Astrocyte (in vitro differentiated cells and primary cell): ENCODE data around the gene SREK1IP1. TPM values are rescaled to one million over a fixed set of nuclear protein-coding genes. Genes with fewer than 3 reads are reported as not detected.

Experiments used
- DNase-seq: peaks from one replicate; pipeline ENCODE4 v3.0.0-alpha.2; 2010; ENCODE audit warnings: low read depth
- FAIRE-seq: peaks from 2 replicates; lab custom pipeline; 2011; peaks lifted over from hg19 to GRCh38; lab: Jason Lieb, UNC
- H2AFZ ChIP-seq: 2 replicates; pipeline ENCODE4 v1.6.0; 2012; ENCODE audit warnings: low read depth, low read length, inconsistent platforms
- H3K27ac ChIP-seq: 2 replicates; pipeline ENCODE4 v1.5.1; 2011; ENCODE audit warnings: low read depth, low read length, inconsistent platforms
- H3K27me3 ChIP-seq: 2 replicates; pipeline ENCODE4 v1.6.0; 2011; ENCODE audit warnings: low read length, inconsistent platforms; ENCODE audit not compliant: insufficient read depth
- H3K36me3 ChIP-seq: 2 replicates; pipeline ENCODE4 v1.5.1; 2011; ENCODE audit warnings: low read length, inconsistent platforms; ENCODE audit not compliant: insufficient read depth
- H3K4me1 ChIP-seq: 2 replicates; pipeline ENCODE4 v1.5.1; 2011; ENCODE audit warnings: low read length, inconsistent platforms; ENCODE audit not compliant: insufficient read depth
- H3K4me2 ChIP-seq: 2 replicates; pipeline ENCODE4 v1.6.0; 2012; ENCODE audit warnings: low read length, inconsistent platforms
- H3K4me3 ChIP-seq: 2 replicates; pipeline ENCODE4 v1.5.1; 2011; ENCODE audit warnings: low read depth, mild to moderate bottlenecking, low read length, inconsistent platforms; ENCODE audit not compliant: insufficient read depth
- H3K79me2 ChIP-seq: 2 replicates; pipeline ENCODE4 v1.6.0; 2012; ENCODE audit warnings: mild to moderate bottlenecking, low read length, inconsistent platforms; ENCODE audit not compliant: insufficient read depth
- H3K9ac ChIP-seq: 2 replicates; pipeline ENCODE4 v1.6.0; 2012; ENCODE audit warnings: mild to moderate bottlenecking, low read length, inconsistent platforms
- H3K9me3 ChIP-seq: 2 replicates; pipeline ENCODE4 v1.5.1; 2012; ENCODE audit warnings: low read depth, mild to moderate bottlenecking, low read length, inconsistent platforms; ENCODE audit not compliant: insufficient read depth
- H4K20me1 ChIP-seq: 2 replicates; pipeline ENCODE4 v1.6.0; 2012; ENCODE audit warnings: low read length, inconsistent platforms; ENCODE audit not compliant: insufficient read depth
- H3K27ac Mint-ChIP-seq: one replicate; pipeline ENCODE4 v1.8.0; 2021; ENCODE audit warnings: mild to moderate bottlenecking, mixed read lengths; ENCODE audit not compliant: unreplicated experiment
- H3K27me3 Mint-ChIP-seq: one replicate; pipeline ENCODE4 v1.8.0; 2021; ENCODE audit warnings: low read depth, mixed read lengths; ENCODE audit not compliant: unreplicated experiment
- H3K36me3 Mint-ChIP-seq: one replicate; pipeline ENCODE4 v1.8.0; 2021; ENCODE audit warnings: low read depth, mixed read lengths; ENCODE audit not compliant: unreplicated experiment
- H3K4me1 Mint-ChIP-seq: one replicate; pipeline ENCODE4 v1.8.0; 2021; ENCODE audit warnings: low read depth, mixed read lengths; ENCODE audit not compliant: unreplicated experiment
- H3K4me3 Mint-ChIP-seq: one replicate; pipeline ENCODE4 v1.8.0; 2021; ENCODE audit warnings: mild to moderate bottlenecking, moderate library complexity, mixed read lengths; ENCODE audit not compliant: unreplicated experiment
- H3K9me3 Mint-ChIP-seq: one replicate; pipeline ENCODE4 v1.8.0; 2021; ENCODE audit warnings: mild to moderate bottlenecking, mixed read lengths; ENCODE audit not compliant: unreplicated experiment
- EZH2 ChIP-seq: IDR thresholded peaks from 2 replicates; pipeline ENCODE4 v1.6.1; 2012; ENCODE audit warnings: mild to moderate bottlenecking, low read length, inconsistent platforms; ENCODE audit not compliant: insufficient read depth
- total RNA-seq: library from RNA; stranded (reverse); gene quantifications from 2 replicates; pipeline ENCODE4 v1.2.1, GENCODE V29; 2021
- TF ChIP-seq, protein P1 (sequence below): IDR thresholded peaks from 2 replicates; pipeline ENCODE4 v1.5.1; 2011; ENCODE audit warnings: low read depth, mild to moderate bottlenecking, inconsistent platforms, low read length, moderate library complexity; ENCODE audit not compliant: insufficient read depth

The SREK1IP1 gene
- total RNA-seq, 1 donor from 2014 or later = 27.3 TPM

DNA sequence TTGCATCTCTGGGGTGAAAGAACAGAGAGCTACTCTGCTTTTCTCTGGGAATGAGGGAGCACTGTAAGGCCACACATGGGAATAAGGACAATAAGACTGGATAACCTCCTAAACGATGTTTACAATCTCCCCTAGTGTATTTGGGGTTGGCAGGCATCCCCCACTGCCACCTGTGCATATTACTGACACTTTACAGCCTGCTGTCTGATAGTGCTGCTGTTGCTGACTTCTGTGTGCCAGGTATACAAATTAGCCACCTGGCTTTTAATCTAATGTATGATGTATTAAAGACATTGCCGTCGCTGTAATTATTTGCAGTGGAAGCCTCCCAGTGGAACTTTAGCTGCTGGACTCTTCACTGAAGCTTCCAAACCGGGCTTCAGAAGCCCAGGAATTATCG is 82.6 kb downstream of the SREK1IP1 start:
- DNase-seq (no peak), FAIRE-seq (no peak)
- H3K36me3 ChIP-seq = no peaks in the 10 kb centered on the region
- H2AFZ ChIP-seq = no peak overlapping the region
- no peak overlapping the region for H3K4me2 ChIP-seq
- H3K4me3 Mint-ChIP-seq = no peak overlapping the region
- H3K27me3 ChIP-seq = peaks cover 29% of the 10 kb centered on the region
- H3K9me3 ChIP-seq = no peaks in the 10 kb centered on the region
- no peaks in the 10 kb centered on the region for H3K36me3 Mint-ChIP-seq
- H3K9me3 Mint-ChIP-seq = no peaks in the 10 kb centered on the region
- H3K79me2 ChIP-seq = no peaks in the 10 kb centered on the region
- no peak overlapping the region for H3K27ac Mint-ChIP-seq
- no peaks in the 10 kb centered on the region for H4K20me1 ChIP-seq
- H3K4me1 ChIP-seq = peaks cover 7% of the 10 kb centered on the region
- peaks cover 4% of the 10 kb centered on the region for H3K4me1 Mint-ChIP-seq
- peaks cover 36% of the 10 kb centered on the region for H3K27me3 Mint-ChIP-seq
- H3K9ac ChIP-seq = no peak overlapping the region
- H3K27ac ChIP-seq = no peak overlapping the region
- TF ChIP-seq EZH2 = no peak
- TF ChIP-seq, protein P1, sequence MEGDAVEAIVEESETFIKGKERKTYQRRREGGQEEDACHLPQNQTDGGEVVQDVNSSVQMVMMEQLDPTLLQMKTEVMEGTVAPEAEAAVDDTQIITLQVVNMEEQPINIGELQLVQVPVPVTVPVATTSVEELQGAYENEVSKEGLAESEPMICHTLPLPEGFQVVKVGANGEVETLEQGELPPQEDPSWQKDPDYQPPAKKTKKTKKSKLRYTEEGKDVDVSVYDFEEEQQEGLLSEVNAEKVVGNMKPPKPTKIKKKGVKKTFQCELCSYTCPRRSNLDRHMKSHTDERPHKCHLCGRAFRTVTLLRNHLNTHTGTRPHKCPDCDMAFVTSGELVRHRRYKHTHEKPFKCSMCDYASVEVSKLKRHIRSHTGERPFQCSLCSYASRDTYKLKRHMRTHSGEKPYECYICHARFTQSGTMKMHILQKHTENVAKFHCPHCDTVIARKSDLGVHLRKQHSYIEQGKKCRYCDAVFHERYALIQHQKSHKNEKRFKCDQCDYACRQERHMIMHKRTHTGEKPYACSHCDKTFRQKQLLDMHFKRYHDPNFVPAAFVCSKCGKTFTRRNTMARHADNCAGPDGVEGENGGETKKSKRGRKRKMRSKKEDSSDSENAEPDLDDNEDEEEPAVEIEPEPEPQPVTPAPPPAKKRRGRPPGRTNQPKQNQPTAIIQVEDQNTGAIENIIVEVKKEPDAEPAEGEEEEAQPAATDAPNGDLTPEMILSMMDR = no peak
- H3K4me3 ChIP-seq = no peak overlapping the region

DNA sequence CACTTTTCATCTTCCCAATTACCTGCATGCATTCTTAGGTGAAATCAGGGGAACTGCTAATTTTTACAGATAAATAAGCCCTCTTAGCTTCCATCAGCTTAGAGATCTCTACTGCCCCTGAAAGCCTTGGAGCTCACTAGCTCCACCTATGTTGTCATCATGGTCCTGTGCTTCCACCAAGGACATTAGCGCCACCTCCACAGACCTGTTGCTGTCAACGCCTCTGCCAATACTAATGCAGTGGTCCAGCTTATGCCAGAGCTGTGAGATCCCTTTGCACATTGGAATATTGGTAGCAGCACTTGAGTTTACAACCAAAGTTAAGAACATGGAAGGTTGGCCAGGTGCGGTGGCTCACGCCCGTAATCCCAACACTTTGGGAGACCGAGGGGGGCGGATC is 85.9 kb downstream of the SREK1IP1 start:
- Histone ChIP-seq H3K4me1 (no peaks in the 10 kb centered on the region), H2AFZ (no peak overlapping the region), H3K9me3 (no peaks in the 10 kb centered on the region), H3K27ac (no peak overlapping the region), H3K4me2 (no peak overlapping the region), H3K36me3 (no peaks in the 10 kb centered on the region), H3K27me3 (peaks cover 11% of the 10 kb centered on the region), H3K4me3 (no peak overlapping the region), H3K9ac (no peak overlapping the region), H3K79me2 (no peaks in the 10 kb centered on the region), H4K20me1 (no peaks in the 10 kb centered on the region)
- H3K4me3 Mint-ChIP-seq = no peak overlapping the region
- no peak for DNase-seq
- H3K27me3 Mint-ChIP-seq = peaks cover 16% of the 10 kb centered on the region
- H3K4me1 Mint-ChIP-seq = no peaks in the 10 kb centered on the region
- TF ChIP-seq, protein P1 = no peak
- TF ChIP-seq EZH2 = no peak
- H3K36me3 Mint-ChIP-seq = no peaks in the 10 kb centered on the region
- FAIRE-seq = no peak
- no peak overlapping the region for H3K27ac Mint-ChIP-seq
- H3K9me3 Mint-ChIP-seq = no peaks in the 10 kb centered on the region

DNA sequence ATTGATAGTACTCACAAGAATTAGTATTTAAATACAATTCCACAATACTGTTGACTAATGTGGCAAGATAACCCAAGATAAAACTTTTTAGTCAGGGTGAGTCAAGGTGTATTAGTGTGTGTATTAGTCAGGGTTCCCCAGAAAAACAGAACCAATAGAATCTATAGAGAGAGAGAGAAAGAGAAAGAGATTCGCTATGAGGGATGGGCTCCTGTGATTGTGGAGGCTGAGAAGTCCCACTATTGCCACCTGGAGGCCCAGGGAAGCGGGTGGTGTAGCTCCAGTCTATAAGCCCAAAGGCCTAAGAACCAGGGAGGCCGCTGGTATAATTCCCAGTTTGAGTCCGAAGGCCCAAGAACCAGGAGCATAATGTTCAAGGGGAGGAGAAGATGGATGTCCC is 88.2 kb downstream of the SREK1IP1 start:
- H3K4me3 Mint-ChIP-seq = no peak overlapping the region
- no peak overlapping the region for H3K27ac Mint-ChIP-seq
- Histone ChIP-seq H3K27ac (no peak overlapping the region), H3K79me2 (no peaks in the 10 kb centered on the region), H3K36me3 (no peaks in the 10 kb centered on the region), H3K4me3 (no peak overlapping the region), H3K9ac (no peak overlapping the region), H2AFZ (no peak overlapping the region), H3K4me2 (no peak overlapping the region), H3K4me1 (no peaks in the 10 kb centered on the region), H3K27me3 (peaks cover 3% of the 10 kb centered on the region), H3K9me3 (no peaks in the 10 kb centered on the region), H4K20me1 (no peaks in the 10 kb centered on the region)
- FAIRE-seq = no peak
- H3K27me3 Mint-ChIP-seq = peaks cover 8% of the 10 kb centered on the region
- DNase-seq = no peak
- TF ChIP-seq, protein P1 = no peak
- no peak for TF ChIP-seq EZH2
- H3K9me3 Mint-ChIP-seq = no peaks in the 10 kb centered on the region
- no peaks in the 10 kb centered on the region for H3K36me3 Mint-ChIP-seq
- no peaks in the 10 kb centered on the region for H3K4me1 Mint-ChIP-seq
